Mammary epithelial cell (primary cell): ENCODE data around the gene WDR37.

Source experiments
- EZH2 ChIP-seq: IDR thresholded peaks from 2 replicates; pipeline ENCODE4 v1.6.1; 2012; ENCODE audit warnings: low read length, inconsistent platforms, borderline replicate concordance
- TF ChIP-seq, protein P1 (sequence below), 2 donors: IDR thresholded peaks in 1 of 2; conservative IDR thresholded peaks in 1 of 2; 2 replicates each; pipeline ENCODE4 v1.5.1; 2011 to 2012; ENCODE audit warnings: inconsistent platforms in 2 of 2, low read length in 2 of 2, mild to moderate bottlenecking in 2 of 2, control low read depth in 1 of 2, low read depth in 1 of 2; ENCODE audit not compliant: insufficient read depth in 1 of 2; ENCODE audit errors: extremely low read depth in 1 of 2

DNA sequence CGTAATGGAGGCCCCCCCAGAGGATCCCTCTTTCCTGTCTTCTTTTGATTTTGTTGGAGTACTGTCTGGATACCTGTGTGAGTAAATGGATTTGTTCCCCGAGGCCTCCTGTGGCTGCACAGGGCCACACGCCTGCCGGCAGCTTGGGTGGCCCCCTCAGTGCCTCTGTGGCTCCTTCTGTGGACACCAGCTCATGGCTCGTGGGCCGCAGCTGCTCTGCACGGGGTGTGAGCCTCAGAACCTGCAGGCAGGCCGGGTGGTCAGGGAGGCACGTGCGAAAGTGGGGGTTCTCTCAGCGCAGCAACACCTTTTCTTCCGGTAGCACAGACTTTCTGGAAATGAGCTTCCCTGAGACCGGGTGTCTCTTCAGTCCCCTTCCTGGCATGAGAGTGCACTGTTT lies 70.3 kb downstream of the WDR37 start:
- TF ChIP-seq, protein P1, sequence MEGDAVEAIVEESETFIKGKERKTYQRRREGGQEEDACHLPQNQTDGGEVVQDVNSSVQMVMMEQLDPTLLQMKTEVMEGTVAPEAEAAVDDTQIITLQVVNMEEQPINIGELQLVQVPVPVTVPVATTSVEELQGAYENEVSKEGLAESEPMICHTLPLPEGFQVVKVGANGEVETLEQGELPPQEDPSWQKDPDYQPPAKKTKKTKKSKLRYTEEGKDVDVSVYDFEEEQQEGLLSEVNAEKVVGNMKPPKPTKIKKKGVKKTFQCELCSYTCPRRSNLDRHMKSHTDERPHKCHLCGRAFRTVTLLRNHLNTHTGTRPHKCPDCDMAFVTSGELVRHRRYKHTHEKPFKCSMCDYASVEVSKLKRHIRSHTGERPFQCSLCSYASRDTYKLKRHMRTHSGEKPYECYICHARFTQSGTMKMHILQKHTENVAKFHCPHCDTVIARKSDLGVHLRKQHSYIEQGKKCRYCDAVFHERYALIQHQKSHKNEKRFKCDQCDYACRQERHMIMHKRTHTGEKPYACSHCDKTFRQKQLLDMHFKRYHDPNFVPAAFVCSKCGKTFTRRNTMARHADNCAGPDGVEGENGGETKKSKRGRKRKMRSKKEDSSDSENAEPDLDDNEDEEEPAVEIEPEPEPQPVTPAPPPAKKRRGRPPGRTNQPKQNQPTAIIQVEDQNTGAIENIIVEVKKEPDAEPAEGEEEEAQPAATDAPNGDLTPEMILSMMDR (conservative IDR thresholded peaks at IDR 0.05 in 1 of 2, IDR thresholded peaks at IDR 0.05 in 1 of 2; ENCODE audit: extremely low read depth in 1 of 2, insufficient read depth in 1 of 2, low read depth in 1 of 2, low read length in 2 of 2) = no peak
- TF ChIP-seq EZH2 = no peak
